Fibroblast of mammary gland (primary cell): ENCODE measurements around the gene ENTPD7.

Source experiments
- DNase-seq: peaks from one replicate; pipeline ENCODE4 v3.0.0-alpha.2; 2010; ENCODE audit warnings: low read depth
- H3K4me3 ChIP-seq: 2 replicates; pipeline ENCODE4 v1.5.1; 2011; ENCODE audit warnings: low read depth, mild to moderate bottlenecking, low read length, moderate library complexity; ENCODE audit not compliant: control insufficient read depth
- TF ChIP-seq, protein P1 (sequence below): conservative IDR thresholded peaks from 2 replicates; pipeline ENCODE4 v1.5.1; 2011; ENCODE audit warnings: low read depth, low read length, inconsistent platforms; ENCODE audit not compliant: control insufficient read depth, insufficient read depth

Gene ENTPD7

DNA sequence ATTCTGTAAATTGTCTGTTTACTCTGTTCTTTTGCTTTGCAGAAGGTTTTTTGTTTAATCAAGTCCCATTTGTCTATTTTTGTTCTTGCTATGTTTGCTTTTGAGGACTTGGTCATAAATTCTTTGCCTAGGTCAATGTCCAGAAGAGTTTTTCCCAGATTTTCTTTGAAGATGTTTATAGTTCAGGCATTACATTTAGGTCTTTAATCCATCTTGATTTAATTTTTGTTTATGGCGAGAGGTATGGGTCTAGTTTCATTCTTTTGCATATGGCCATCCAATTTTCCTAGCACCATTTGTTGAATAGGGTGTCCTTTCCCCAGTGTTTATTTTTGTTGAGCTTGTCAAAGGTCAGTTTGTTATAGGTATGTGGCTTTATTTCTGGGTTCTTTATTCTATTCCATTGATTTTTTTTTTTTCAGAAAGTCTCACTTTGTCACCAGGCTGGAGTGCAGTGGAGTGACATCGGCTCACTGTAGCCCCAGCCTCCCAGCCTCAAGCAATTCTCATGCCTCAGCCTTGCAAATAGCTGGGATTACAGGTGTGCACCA, 11.6 kb upstream of the ENTPD7 start:
- H3K4me3 ChIP-seq: no peak overlapping the region
- TF ChIP-seq, protein P1, sequence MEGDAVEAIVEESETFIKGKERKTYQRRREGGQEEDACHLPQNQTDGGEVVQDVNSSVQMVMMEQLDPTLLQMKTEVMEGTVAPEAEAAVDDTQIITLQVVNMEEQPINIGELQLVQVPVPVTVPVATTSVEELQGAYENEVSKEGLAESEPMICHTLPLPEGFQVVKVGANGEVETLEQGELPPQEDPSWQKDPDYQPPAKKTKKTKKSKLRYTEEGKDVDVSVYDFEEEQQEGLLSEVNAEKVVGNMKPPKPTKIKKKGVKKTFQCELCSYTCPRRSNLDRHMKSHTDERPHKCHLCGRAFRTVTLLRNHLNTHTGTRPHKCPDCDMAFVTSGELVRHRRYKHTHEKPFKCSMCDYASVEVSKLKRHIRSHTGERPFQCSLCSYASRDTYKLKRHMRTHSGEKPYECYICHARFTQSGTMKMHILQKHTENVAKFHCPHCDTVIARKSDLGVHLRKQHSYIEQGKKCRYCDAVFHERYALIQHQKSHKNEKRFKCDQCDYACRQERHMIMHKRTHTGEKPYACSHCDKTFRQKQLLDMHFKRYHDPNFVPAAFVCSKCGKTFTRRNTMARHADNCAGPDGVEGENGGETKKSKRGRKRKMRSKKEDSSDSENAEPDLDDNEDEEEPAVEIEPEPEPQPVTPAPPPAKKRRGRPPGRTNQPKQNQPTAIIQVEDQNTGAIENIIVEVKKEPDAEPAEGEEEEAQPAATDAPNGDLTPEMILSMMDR: no peak
- DNase-seq: no peak

DNA sequence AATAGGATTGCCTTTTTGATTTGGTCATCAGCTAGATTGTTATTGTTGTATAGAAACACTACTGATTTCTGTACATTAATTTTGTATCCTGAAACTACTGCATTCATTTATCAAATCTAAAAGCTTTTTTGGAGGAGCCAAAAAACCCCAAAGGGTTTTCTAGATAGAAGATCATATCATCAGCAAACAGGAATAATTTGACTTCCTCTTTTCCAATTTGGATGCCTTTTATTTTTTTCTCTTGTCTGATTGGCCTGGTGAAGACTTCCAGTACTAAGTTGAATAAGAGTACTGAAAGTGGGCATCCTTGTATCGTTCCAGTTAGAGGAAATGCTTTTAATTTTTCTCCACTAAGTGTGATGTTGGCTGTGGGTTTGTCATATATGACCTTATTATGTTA, 10.6 kb upstream of the ENTPD7 start:
- DNase-seq: no peak
- TF ChIP-seq, protein P1: no peak
- no peak overlapping the region for H3K4me3 ChIP-seq

GRCh38 chr10:99652800-99653390, 6.4 kb upstream of the ENTPD7 start:
- no peak for DNase-seq
- TF ChIP-seq, protein P1: no peak
- no peak overlapping the region for H3K4me3 ChIP-seq

DNA sequence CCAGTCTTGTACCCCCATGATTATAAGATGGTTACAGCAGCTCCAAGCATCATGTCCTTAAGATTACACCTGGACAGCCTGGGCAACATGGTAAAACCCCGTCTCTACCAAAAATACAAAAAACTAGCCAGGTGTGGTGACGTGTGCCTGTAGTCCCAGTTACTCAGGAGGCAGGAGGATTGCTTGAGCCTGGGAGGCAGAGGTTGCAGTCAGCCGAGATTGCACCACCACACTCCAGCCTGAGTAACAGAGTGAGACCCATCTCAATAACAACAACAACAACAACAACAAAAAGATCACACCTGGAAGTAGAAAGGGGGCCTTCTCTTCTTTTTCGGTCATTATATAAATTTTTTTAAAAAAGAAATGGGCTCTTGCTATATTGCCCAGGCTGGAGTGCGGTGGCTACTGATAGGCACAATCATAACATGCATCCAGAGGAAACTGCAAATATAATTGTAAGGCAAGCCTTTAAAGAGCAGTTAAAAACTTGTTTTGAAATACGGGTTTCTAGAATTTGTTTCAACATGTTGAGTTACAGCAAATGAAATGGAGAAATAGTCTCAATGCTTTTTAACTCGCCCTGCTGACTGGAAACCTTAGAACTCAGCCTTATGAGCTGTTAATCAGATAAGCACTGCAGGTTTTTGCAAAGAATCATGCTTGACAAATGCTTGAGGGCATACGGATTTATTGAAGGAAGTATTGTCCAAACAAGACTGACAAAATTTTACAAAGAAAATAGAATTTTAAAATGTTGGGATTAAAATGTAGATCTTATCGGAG, 4.7 kb upstream of the ENTPD7 start:
- DNase-seq: no peak

DNA sequence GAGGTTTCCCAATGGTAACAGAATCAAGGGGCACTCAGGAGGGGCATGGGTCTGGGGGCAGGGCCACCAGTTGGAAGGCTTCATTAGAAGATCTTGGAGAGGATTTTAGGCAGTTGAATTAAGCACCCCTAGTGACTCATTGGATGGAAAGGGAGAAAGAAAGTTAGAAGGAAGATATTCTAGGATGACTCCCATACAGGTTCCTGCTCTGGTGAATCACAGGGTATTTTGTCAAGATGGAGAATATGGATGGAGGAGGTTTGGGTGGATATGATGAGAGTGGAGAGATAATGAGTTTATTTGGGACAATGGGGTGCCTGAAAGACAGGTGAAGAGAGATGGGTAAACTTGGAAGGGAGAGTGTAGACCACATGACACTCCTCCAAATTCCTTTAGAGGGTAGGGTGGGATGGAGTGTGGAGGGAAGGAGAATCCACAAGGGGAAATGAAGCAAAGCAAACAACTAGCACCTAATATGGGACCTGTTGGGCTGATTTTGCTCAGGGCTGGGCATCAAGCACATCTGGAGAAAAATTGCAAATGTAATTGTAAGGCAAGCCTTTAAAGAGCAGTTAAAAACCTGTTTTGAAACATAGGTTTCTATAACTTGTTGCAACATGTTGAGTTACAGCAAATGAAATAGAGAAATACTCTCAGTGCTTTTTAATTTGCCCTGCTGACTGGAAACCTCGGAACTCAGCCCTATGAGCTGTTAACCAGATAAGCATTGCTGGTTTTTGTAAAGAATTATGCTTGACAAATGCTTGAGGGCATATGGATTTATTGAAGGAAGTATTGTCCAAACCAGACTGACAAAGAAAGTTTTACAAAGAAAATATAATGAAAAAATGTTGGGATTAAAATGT, 2.9 kb upstream of the ENTPD7 start:
- no peak for DNase-seq
- H3K4me3 ChIP-seq: no peak overlapping the region
- TF ChIP-seq, protein P1: no peak

More for the DNA sequence above, 4.7 kb upstream of the ENTPD7 start:
- no peak overlapping the region for H3K4me3 ChIP-seq
- TF ChIP-seq, protein P1: no peak

GRCh38 chr10:99658622-99659030, 683 bp upstream of the ENTPD7 start:
- TF ChIP-seq, protein P1: no peak
- peak; percentile 33 for DNase-seq
- peak overlapping the region; percentile 73 for H3K4me3 ChIP-seq
